GM06990 (cell line): ENCODE measurements around the gene PFKFB4.

Source experiments
- DNase-seq: peaks from one replicate; pipeline ENCODE4 v3.0.0-alpha.2; 2011; ENCODE audit not compliant: insufficient read length; ENCODE audit errors: extremely low read depth
- H3K27me3 ChIP-seq: replicated peaks from 2 replicates; pipeline ENCODE4 v1.6.0; 2011; ENCODE audit warnings: low read length; ENCODE audit not compliant: control insufficient read depth, insufficient read depth
- H3K36me3 ChIP-seq: 2 replicates; pipeline ENCODE4 v1.5.1; 2011; ENCODE audit warnings: low read length; ENCODE audit not compliant: control insufficient read depth, insufficient read depth
- H3K4me3 ChIP-seq: replicated peaks from 2 replicates; pipeline ENCODE4 v1.5.1; 2011; ENCODE audit warnings: low read depth, mild to moderate bottlenecking, control low read depth, low read length
- TF ChIP-seq, protein P1 (sequence below): IDR thresholded peaks from 2 replicates; pipeline ENCODE4 v1.5.1; 2011; ENCODE audit warnings: low read length, control low read depth, mild to moderate bottlenecking, inconsistent platforms; ENCODE audit not compliant: insufficient read depth, poor library complexity, severe bottlenecking

The PFKFB4 gene

DNA sequence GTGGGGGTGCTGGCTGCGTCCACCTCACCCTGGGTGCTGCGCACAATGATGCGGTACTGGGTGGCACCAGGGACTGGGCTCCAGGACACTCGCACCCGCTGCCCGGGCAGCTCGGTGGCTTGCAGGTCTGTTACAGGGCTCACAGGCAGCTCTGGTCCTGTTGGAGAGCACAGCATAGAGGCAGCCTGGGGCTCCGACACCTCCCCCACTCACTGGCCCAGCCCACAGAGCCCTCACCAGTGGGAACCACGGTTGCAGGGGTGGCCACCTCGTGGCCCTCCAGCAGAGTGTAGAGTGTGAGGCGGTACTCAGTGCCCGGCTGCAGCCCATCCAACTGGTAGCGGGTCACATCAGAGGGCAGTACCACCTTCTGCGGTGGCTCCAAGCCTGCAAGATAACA, 34.8 kb upstream of the PFKFB4 start:
- DNase-seq: no peak
- no peak overlapping the region for H3K4me3 ChIP-seq
- TF ChIP-seq, protein P1, sequence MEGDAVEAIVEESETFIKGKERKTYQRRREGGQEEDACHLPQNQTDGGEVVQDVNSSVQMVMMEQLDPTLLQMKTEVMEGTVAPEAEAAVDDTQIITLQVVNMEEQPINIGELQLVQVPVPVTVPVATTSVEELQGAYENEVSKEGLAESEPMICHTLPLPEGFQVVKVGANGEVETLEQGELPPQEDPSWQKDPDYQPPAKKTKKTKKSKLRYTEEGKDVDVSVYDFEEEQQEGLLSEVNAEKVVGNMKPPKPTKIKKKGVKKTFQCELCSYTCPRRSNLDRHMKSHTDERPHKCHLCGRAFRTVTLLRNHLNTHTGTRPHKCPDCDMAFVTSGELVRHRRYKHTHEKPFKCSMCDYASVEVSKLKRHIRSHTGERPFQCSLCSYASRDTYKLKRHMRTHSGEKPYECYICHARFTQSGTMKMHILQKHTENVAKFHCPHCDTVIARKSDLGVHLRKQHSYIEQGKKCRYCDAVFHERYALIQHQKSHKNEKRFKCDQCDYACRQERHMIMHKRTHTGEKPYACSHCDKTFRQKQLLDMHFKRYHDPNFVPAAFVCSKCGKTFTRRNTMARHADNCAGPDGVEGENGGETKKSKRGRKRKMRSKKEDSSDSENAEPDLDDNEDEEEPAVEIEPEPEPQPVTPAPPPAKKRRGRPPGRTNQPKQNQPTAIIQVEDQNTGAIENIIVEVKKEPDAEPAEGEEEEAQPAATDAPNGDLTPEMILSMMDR: no peak
- H3K36me3 ChIP-seq: no peaks in the 10 kb centered on the region
- H3K27me3 ChIP-seq: no peaks in the 10 kb centered on the region; the same call in none of the 2 replicates

DNA sequence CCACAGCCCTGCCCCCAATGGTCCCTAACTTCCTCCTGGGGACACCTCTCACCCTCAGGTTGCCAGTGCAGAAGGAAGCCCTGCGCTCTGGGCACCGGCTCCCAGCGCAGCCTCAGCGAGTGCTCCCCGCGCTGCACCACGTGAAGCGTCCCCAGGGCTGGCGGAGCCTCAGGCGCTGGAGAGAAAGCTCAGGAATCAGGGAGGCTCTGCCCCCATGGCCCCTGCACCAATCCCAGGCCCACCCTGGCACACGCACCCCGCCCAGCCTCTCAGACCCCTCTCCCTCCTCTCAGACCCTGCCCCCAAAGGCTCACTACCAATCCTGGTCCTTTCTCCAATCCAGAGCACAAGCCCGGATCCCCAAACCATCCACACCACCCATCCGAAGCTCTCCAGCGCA, 31.6 kb upstream of the PFKFB4 start:
- no peaks in the 10 kb centered on the region; the same call in none of the 2 replicates for H3K27me3 ChIP-seq
- no peak overlapping the region for H3K4me3 ChIP-seq
- no peak for DNase-seq
- H3K36me3 ChIP-seq: no peaks in the 10 kb centered on the region
- TF ChIP-seq, protein P1: no peak

DNA sequence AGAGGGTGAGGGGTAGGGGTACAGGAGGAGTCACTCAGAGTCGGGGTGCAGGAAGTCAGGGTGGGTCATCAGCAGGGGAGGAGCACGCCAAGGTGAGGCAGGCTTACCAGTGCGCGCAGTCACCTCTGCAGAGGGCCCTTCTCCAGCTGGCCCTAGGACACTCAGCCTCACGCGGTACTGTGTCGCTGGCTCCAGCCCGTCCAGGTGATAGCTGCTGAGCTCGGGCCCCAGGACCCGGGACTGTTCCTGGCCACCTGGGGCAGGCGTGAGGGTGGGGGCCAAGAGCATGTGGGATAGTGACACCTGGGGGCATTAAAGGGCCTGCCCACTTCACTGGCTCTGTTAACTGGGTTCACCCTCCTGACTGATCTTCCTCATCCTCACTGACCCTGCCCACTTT, 31.1 kb upstream of the PFKFB4 start:
- Histone ChIP-seq H3K27me3 (no peaks in the 10 kb centered on the region; the same call in none of the 2 replicates), H3K4me3 (no peak overlapping the region), H3K36me3 (no peaks in the 10 kb centered on the region)
- no peak for DNase-seq
- TF ChIP-seq, protein P1: no peak

DNA sequence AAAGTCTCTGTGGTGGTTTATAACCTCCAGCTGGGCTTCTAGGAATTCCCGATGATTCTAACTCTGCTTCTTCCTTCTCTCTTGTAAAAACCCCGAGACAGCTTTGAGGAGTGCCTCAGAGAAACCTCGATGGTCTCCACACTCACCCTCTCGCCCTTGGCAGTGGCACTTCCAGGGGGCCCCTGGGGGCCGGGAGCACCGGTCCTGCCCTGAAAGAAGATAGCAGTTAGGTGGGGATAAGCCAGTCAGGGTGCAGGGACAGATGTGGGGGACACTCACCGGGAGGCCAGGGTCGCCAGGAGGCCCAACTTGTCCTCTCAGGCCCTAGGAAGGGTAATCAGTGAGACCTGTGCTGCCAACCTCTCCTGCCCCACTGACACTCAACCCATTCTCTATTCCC, 28.8 kb upstream of the PFKFB4 start:
- H3K27me3 ChIP-seq: no peaks in the 10 kb centered on the region; the same call in none of the 2 replicates
- H3K4me3 ChIP-seq: no peak overlapping the region
- DNase-seq: no peak
- TF ChIP-seq, protein P1: no peak
- no peaks in the 10 kb centered on the region for H3K36me3 ChIP-seq

DNA sequence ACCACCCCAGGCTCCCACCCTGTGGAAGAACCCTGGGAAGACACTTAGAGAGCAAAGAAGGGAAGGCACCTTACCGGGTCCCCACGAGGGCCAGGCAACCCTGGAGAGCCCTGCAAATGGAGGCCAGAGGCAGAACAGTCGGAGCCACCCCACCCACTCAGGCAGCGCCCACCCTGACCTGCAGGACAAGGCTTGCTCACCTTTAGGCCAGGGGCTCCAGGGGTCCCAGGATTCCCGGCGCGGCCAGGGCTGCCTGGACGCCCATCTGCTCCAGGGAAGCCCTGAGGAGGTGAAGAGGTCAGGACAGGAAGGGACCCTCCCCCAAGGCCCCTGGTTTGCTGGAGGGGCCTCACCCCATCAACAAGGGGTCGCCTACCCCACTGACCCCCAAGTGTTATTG, 28.2 kb upstream of the PFKFB4 start:
- no peaks in the 10 kb centered on the region; the same call in none of the 2 replicates for H3K27me3 ChIP-seq
- H3K4me3 ChIP-seq: no peak overlapping the region
- no peak for DNase-seq
- TF ChIP-seq, protein P1: no peak
- H3K36me3 ChIP-seq: no peaks in the 10 kb centered on the region
